Glomerular visceral epithelial cell (primary cell): ENCODE measurements around the gene KRT222.

Source experiments
- DNase-seq: peaks from one replicate; pipeline ENCODE4 v3.0.0-alpha.2; 2016; ENCODE audit errors: extremely low spot score

Gene KRT222

GRCh38 chr17:40664582-40665333, at the start of gene KRT222:
KRT222 (minus strand) TSS chr17:40665177; CDS start chr17:40665099, 78 bp downstream.
- no peak for DNase-seq

GRCh38 chr17:40714473-40714872, 49.5 kb upstream of the KRT222 start:
- DNase-seq = peak; percentile 20

- no peak for DNase-seq
Observed at GRCh38 chr17:40707745-40708144, 42.8 kb upstream of the KRT222 start.

GRCh38 chr17:40705584-40705983, 40.6 kb upstream of the KRT222 start:
- no peak for DNase-seq

- no peak for DNase-seq
Observed at GRCh38 chr17:40703652-40704051, 38.7 kb upstream of the KRT222 start, which contains the start of gene KRT24. KRT24 (minus strand) TSS chr17:40703752; CDS start chr17:40703693, 59 bp downstream.

- no peak for DNase-seq
Observed at GRCh38 chr17:40702271-40702670, 37.3 kb upstream of the KRT222 start.

GRCh38 chr17:40699853-40700252, 34.9 kb upstream of the KRT222 start:
- no peak for DNase-seq

GRCh38 chr17:40699371-40699770, 34.4 kb upstream of the KRT222 start:
- no peak for DNase-seq

- DNase-seq = no peak
Observed at GRCh38 chr17:40697297-40697696, 32.3 kb upstream of the KRT222 start.

- no peak for DNase-seq
Observed at GRCh38 chr17:40696651-40697072, 31.7 kb upstream of the KRT222 start.

- DNase-seq = no peak
Observed at GRCh38 chr17:40695874-40696472, 31.0 kb upstream of the KRT222 start.

- no peak for DNase-seq
Observed at GRCh38 chr17:40694584-40694983, 29.6 kb upstream of the KRT222 start.

GRCh38 chr17:40687106-40687505, 22.1 kb upstream of the KRT222 start:
- DNase-seq = no peak

- no peak for DNase-seq
Observed at GRCh38 chr17:40686192-40686591, 21.2 kb upstream of the KRT222 start.

GRCh38 chr17:40680998-40681397, 16.0 kb upstream of the KRT222 start:
- DNase-seq = no peak

GRCh38 chr17:40679523-40679907, 14.5 kb upstream of the KRT222 start:
- DNase-seq = no peak

GRCh38 chr17:40678902-40679522, 14.0 kb upstream of the KRT222 start:
- peak; percentile 36 for DNase-seq

GRCh38 chr17:40675905-40676304, 10.9 kb upstream of the KRT222 start:
- no peak for DNase-seq

GRCh38 chr17:40672654-40673053, 7.7 kb upstream of the KRT222 start:
- no peak for DNase-seq

GRCh38 chr17:40671282-40671681, 6.3 kb upstream of the KRT222 start:
- no peak for DNase-seq

- no peak for DNase-seq
Observed at GRCh38 chr17:40666331-40666730, 1.4 kb upstream of the KRT222 start.

- DNase-seq = no peak
Observed at GRCh38 chr17:40663252-40663651, 1.7 kb downstream of the KRT222 start.

- no peak for DNase-seq
Observed at GRCh38 chr17:40659911-40660310, 5.1 kb downstream of the KRT222 start.
